HK-2 (cell line): Measurements from ENCODE around the gene SYNDIG1.

Experiments
- DNase-seq: peaks from one replicate; pipeline ENCODE4 v3.0.0-alpha.2; 2018; ENCODE audit not compliant: unreplicated experiment

Gene SYNDIG1

GRCh38 chr20:24708411-24709295 is 239.2 kb downstream of the SYNDIG1 start:
- DNase-seq: no peak
